SK-N-SH (cell line): ENCODE data around the gene TMTC4. TPM values are rescaled to one million over a fixed set of nuclear protein-coding genes. Genes with fewer than 3 reads are reported as not detected.

Experiments
- CTCF ChIA-PET: fragments of 300-600, 350-600 bp; formaldehyde crosslinking; extraction: SDS; loops from one replicate; lab custom pipeline; 2021; lab: Yijun Ruan, JAX
- POLR2A ChIA-PET: fragments of 350-600 bp; sonication (Branson Sonifier 250); formaldehyde crosslinking; extraction: SDS; loops from one replicate; lab custom pipeline; 2020; ENCODE audit warnings: antibody characterized with exemption, inconsistent platforms; lab: Yijun Ruan, JAX
- DNase-seq: peaks from one replicate; pipeline ENCODE4 v3.0.0; 2012
- H2AFZ ChIP-seq: fragments of 200-600 bp; sonication (generic); 2 replicates; pipeline ENCODE4 v1.8.1; 2016; ENCODE audit warnings: antibody characterized with exemption, mild to moderate bottlenecking, low read depth
- H3F3A ChIP-seq: fragments of 200-600 bp; sonication (generic); replicated peaks from 2 replicates; pipeline ENCODE3; 2016; ENCODE audit warnings: antibody characterized with exemption, mild to moderate bottlenecking; ENCODE audit not compliant: insufficient read depth
- H3K27ac ChIP-seq, 2 experiments: fragments of 200-500 bp in 1 of 2; fragments of 200-600 bp in 1 of 2; sonication (Bioruptor generic) in 1 of 2; sonication (generic), shearing (Covaris generic) in 1 of 2; 2 replicates each; pipeline versions ENCODE4 v1.5.1 to v1.6.1; 2014 to 2016; ENCODE audit warnings: low read depth in 2 of 2, inconsistent platforms in 1 of 2, low read length in 1 of 2, mild to moderate bottlenecking in 1 of 2, mixed read lengths in 1 of 2
- H3K27me3 ChIP-seq: fragments of 200-600 bp; sonication (generic), shearing (Covaris generic); 2 replicates; pipeline ENCODE4 v1.6.1; 2016; ENCODE audit warnings: mixed run types; ENCODE audit not compliant: insufficient read depth
- H3K36me3 ChIP-seq, 2 experiments: fragments of 200-500 bp in 1 of 2; fragments of 200-600 bp in 1 of 2; sonication (Bioruptor generic) in 1 of 2; sonication (generic) in 1 of 2; replicated peaks in 1 of 2; 2 replicates each; pipeline versions ENCODE3 to v1.5.1; 2014 to 2016; ENCODE audit warnings: low read length in 1 of 2, mild to moderate bottlenecking in 1 of 2; ENCODE audit not compliant: insufficient read depth in 2 of 2, control insufficient read depth in 1 of 2
- H3K4me1 ChIP-seq, 2 experiments: fragments of 200-500 bp in 1 of 2; fragments of 200-600 bp in 1 of 2; sonication (Bioruptor generic) in 1 of 2; sonication (generic), shearing (Covaris generic) in 1 of 2; 2 replicates each; pipeline versions ENCODE4 v1.5.1 to v1.6.1; 2014 to 2016; ENCODE audit warnings: low read depth in 1 of 2, low read length in 1 of 2, mixed run types in 1 of 2; ENCODE audit not compliant: insufficient read depth in 2 of 2, control insufficient read depth in 1 of 2
- H3K4me2 ChIP-seq: fragments of 200-600 bp; sonication (generic), shearing (Covaris generic); 2 replicates; pipeline ENCODE4 v1.6.1; 2017; ENCODE audit warnings: mixed run types
- H3K4me3 ChIP-seq, 2 experiments: fragments of 200-500 bp in 1 of 2; fragments of 200-600 bp in 1 of 2; sonication (Bioruptor generic) in 1 of 2; sonication (generic), shearing (Covaris generic) in 1 of 2; 2 replicates each; pipeline versions ENCODE4 v1.5.1 to v1.8.1; 2014 to 2016; ENCODE audit warnings: low read depth in 2 of 2, inconsistent platforms in 1 of 2, low read length in 1 of 2, mild to moderate bottlenecking in 1 of 2, mixed read lengths in 1 of 2, moderate library complexity in 1 of 2
- H3K79me2 ChIP-seq: fragments of 200-600 bp; sonication (generic); 2 replicates; pipeline ENCODE4 v1.8.1; 2017; ENCODE audit warnings: mild to moderate bottlenecking; ENCODE audit not compliant: insufficient read depth
- H3K9ac ChIP-seq: fragments of 200-600 bp; sonication (generic); 2 replicates; pipeline ENCODE4 v1.6.1; 2017; ENCODE audit warnings: mixed run types
- H3K9me2 ChIP-seq: fragments of 200-600 bp; sonication (generic); 2 replicates; pipeline ENCODE4 v1.6.1; 2017; ENCODE audit warnings: mixed run types
- H3K9me3 ChIP-seq: fragments of 200-600 bp; sonication (generic); 2 replicates; pipeline ENCODE4 v1.6.1; 2017; ENCODE audit warnings: mixed run types, mild to moderate bottlenecking, moderate library complexity
- H4K20me1 ChIP-seq: fragments of 200-600 bp; sonication (generic); 2 replicates; pipeline ENCODE4 v1.6.1; 2017; ENCODE audit warnings: mild to moderate bottlenecking, mixed run types; ENCODE audit not compliant: insufficient read depth
- EP300 ChIP-seq, 2 experiments: IDR thresholded peaks; 2 replicates each; pipeline versions ENCODE4 v1.4.0 to v1.6.1; 2012; ENCODE audit warnings: borderline replicate concordance in 1 of 2, low read depth in 1 of 2, low read length in 1 of 2
- FOXM1 ChIP-seq: IDR thresholded peaks from 2 replicates; pipeline ENCODE4 v1.4.0; 2012; ENCODE audit warnings: low read depth, mild to moderate bottlenecking
- IRF3 ChIP-seq: fragments of 150-350 bp; IDR thresholded peaks from 2 replicates; pipeline ENCODE4 v1.6.1; 2016; ENCODE audit warnings: mild to moderate bottlenecking, low read depth, low read length
- MEF2A ChIP-seq: IDR thresholded peaks from 2 replicates; pipeline ENCODE4 v1.4.0; 2012; ENCODE audit warnings: low read depth, borderline replicate concordance
- MXI1 ChIP-seq: IDR thresholded peaks from 2 replicates; pipeline ENCODE4 v1.6.1; 2012; ENCODE audit warnings: mild to moderate bottlenecking, low read depth, low read length, improper control_type of control experiment
- NRF1 ChIP-seq: IDR thresholded peaks from 2 replicates; pipeline ENCODE4 v1.6.1; 2012; ENCODE audit warnings: low read depth, mild to moderate bottlenecking, low read length
- POLR2AphosphoS5 ChIP-seq: IDR thresholded peaks from 2 replicates; pipeline ENCODE4 v1.6.1; 2012; ENCODE audit warnings: low read depth, low read length
- RAD21 ChIP-seq: IDR thresholded peaks from 2 replicates; pipeline ENCODE4 v1.6.1; 2012; ENCODE audit warnings: mild to moderate bottlenecking, low read length
- RFX5 ChIP-seq: IDR thresholded peaks from 2 replicates; pipeline ENCODE4 v1.6.1; 2012; ENCODE audit warnings: mild to moderate bottlenecking, improper control_type of control experiment, low read length
- TCF12 ChIP-seq: IDR thresholded peaks from 2 replicates; pipeline ENCODE4 v1.4.0; 2012
- USF1 ChIP-seq: IDR thresholded peaks from 2 replicates; pipeline ENCODE4 v1.4.0; 2012; ENCODE audit warnings: low read depth, borderline replicate concordance
- WGBS: methylation state at CpG from one replicate; pipeline ENCODE4 v1.1.6; 2017; ENCODE audit warnings: low lambda C conversion rate; 5-methylcytosine and 5-hydroxymethylcytosine counted together
- polyA plus RNA-seq, 3 experiments: library from polyadenylated mRNA; depleted of rRNA; stranded (reverse); fragments of >200 nt; gene quantifications; 2 replicates each; pipeline ENCODE4 v1.2.3, GENCODE V29; 2012
- TF ChIP-seq, protein P1 (sequence below): IDR thresholded peaks from 2 replicates; pipeline ENCODE4 v1.6.1; 2012; ENCODE audit warnings: mild to moderate bottlenecking, low read depth, low read length, moderate library complexity
- TF ChIP-seq, protein P2 (sequence below): fragments of 150-350 bp; IDR thresholded peaks from 2 replicates; pipeline ENCODE4 v1.6.1; 2017; ENCODE audit warnings: antibody characterized with exemption, low read length, low read depth, borderline replicate concordance
- TF ChIP-seq, protein P3 (sequence below): IDR thresholded peaks from 2 replicates; pipeline ENCODE4 v1.4.0; 2012; ENCODE audit warnings: low read depth, borderline replicate concordance

The TMTC4 gene
- polyA plus RNA-seq, 1 of the 3 experiments (the other 2 are of a cell fraction): 22.3 TPM

GRCh38 chr13:100611678-100612492, 62.7 kb downstream of the TMTC4 start:
- no peaks in the 10 kb centered on the region for H4K20me1 ChIP-seq
- H3K4me2 ChIP-seq: no peak overlapping the region
- H3K9ac ChIP-seq: no peak overlapping the region
- H3K4me3 ChIP-seq: no peak overlapping the region
- H3F3A ChIP-seq: no peaks in the 10 kb centered on the region
- H3K79me2 ChIP-seq: no peaks in the 10 kb centered on the region
- H3K9me2 ChIP-seq: no peaks in the 10 kb centered on the region
- no peaks in the 10 kb centered on the region for H3K9me3 ChIP-seq
- no peaks in the 10 kb centered on the region for H3K27me3 ChIP-seq
- whole genome bisulfite sequencing: 89% methylated on average over 9 of the region's 9 CpGs
- DNase-seq: no peak
- no peak overlapping the region for H2AFZ ChIP-seq
- no peak overlapping the region for H3K27ac ChIP-seq
- H3K36me3 ChIP-seq: peaks cover 0 to 5% of the 10 kb centered on the region in 2 experiments
- CTCF ChIA-PET: interaction anchor here (1.1 kb wide), 1 partner anchor 39 kb away, joined by 3 read pairs; no protein-coding TSS in a partner anchor
- POLR2A ChIA-PET: no interaction called here
- TF ChIP-seq, protein P1, sequence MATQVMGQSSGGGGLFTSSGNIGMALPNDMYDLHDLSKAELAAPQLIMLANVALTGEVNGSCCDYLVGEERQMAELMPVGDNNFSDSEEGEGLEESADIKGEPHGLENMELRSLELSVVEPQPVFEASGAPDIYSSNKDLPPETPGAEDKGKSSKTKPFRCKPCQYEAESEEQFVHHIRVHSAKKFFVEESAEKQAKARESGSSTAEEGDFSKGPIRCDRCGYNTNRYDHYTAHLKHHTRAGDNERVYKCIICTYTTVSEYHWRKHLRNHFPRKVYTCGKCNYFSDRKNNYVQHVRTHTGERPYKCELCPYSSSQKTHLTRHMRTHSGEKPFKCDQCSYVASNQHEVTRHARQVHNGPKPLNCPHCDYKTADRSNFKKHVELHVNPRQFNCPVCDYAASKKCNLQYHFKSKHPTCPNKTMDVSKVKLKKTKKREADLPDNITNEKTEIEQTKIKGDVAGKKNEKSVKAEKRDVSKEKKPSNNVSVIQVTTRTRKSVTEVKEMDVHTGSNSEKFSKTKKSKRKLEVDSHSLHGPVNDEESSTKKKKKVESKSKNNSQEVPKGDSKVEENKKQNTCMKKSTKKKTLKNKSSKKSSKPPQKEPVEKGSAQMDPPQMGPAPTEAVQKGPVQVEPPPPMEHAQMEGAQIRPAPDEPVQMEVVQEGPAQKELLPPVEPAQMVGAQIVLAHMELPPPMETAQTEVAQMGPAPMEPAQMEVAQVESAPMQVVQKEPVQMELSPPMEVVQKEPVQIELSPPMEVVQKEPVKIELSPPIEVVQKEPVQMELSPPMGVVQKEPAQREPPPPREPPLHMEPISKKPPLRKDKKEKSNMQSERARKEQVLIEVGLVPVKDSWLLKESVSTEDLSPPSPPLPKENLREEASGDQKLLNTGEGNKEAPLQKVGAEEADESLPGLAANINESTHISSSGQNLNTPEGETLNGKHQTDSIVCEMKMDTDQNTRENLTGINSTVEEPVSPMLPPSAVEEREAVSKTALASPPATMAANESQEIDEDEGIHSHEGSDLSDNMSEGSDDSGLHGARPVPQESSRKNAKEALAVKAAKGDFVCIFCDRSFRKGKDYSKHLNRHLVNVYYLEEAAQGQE: no peak
- TF ChIP-seq, protein P2, sequence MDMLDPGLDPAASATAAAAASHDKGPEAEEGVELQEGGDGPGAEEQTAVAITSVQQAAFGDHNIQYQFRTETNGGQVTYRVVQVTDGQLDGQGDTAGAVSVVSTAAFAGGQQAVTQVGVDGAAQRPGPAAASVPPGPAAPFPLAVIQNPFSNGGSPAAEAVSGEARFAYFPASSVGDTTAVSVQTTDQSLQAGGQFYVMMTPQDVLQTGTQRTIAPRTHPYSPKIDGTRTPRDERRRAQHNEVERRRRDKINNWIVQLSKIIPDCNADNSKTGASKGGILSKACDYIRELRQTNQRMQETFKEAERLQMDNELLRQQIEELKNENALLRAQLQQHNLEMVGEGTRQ: no peak
- TF ChIP-seq FOXM1: no peak
- TF ChIP-seq EP300 (IDR thresholded peaks at IDR 0.05; ENCODE audit: borderline replicate concordance in 1 of 2, low read depth in 1 of 2, low read length in 1 of 2): no peak
- no peak for TF ChIP-seq RAD21
- no peaks in the 10 kb centered on the region for H3K4me1 ChIP-seq

GRCh38 chr13:100610391-100611347, 63.9 kb downstream of the TMTC4 start:
- Histone ChIP-seq H3K4me2 (no peak overlapping the region), H4K20me1 (no peaks in the 10 kb centered on the region), H3K4me1 (no peaks in the 10 kb centered on the region), H3K9ac (no peak overlapping the region), H2AFZ (no peak overlapping the region), H3F3A (no peaks in the 10 kb centered on the region), H3K36me3 (peaks cover 0 to 7% of the 10 kb centered on the region in 2 experiments), H3K4me3 (no peak overlapping the region), H3K27me3 (no peaks in the 10 kb centered on the region), H3K9me2 (no peaks in the 10 kb centered on the region), H3K27ac (no peak overlapping the region), H3K9me3 (no peaks in the 10 kb centered on the region), H3K79me2 (no peaks in the 10 kb centered on the region)
- DNase-seq: no peak
- no peak for TF ChIP-seq NRF1
- no peak for TF ChIP-seq USF1
- TF ChIP-seq, protein P3, sequence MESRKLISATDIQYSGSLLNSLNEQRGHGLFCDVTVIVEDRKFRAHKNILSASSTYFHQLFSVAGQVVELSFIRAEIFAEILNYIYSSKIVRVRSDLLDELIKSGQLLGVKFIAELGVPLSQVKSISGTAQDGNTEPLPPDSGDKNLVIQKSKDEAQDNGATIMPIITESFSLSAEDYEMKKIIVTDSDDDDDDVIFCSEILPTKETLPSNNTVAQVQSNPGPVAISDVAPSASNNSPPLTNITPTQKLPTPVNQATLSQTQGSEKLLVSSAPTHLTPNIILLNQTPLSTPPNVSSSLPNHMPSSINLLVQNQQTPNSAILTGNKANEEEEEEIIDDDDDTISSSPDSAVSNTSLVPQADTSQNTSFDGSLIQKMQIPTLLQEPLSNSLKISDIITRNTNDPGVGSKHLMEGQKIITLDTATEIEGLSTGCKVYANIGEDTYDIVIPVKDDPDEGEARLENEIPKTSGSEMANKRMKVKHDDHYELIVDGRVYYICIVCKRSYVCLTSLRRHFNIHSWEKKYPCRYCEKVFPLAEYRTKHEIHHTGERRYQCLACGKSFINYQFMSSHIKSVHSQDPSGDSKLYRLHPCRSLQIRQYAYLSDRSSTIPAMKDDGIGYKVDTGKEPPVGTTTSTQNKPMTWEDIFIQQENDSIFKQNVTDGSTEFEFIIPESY: no peak
- no peak for TF ChIP-seq TCF12
- TF ChIP-seq MEF2A: no peak
- TF ChIP-seq MXI1: no peak
- no peak for TF ChIP-seq POLR2AphosphoS5
- no peak for TF ChIP-seq IRF3
- TF ChIP-seq RFX5: no peak
- CTCF ChIA-PET: interaction anchor here (0.6 to 1.4 kb wide), 3 partner anchors 23 to 1048 kb away, joined by 3 read pairs; no protein-coding TSS in a partner anchor
- POLR2A ChIA-PET: no interaction called here
- whole genome bisulfite sequencing: 80% methylated on average over 6 of the region's 6 CpGs
